Stromal cell of bone marrow (primary cell): ENCODE data around the gene IL11RA.

Experiments
- DNase-seq: peaks from one replicate; pipeline ENCODE4 v3.0.0-alpha.2; 2012; ENCODE audit warnings: low read depth

The IL11RA gene

GRCh38 chr9:34654323-34655051 lies 2.5 kb downstream of the IL11RA start:
- DNase-seq, result no peak

DNA sequence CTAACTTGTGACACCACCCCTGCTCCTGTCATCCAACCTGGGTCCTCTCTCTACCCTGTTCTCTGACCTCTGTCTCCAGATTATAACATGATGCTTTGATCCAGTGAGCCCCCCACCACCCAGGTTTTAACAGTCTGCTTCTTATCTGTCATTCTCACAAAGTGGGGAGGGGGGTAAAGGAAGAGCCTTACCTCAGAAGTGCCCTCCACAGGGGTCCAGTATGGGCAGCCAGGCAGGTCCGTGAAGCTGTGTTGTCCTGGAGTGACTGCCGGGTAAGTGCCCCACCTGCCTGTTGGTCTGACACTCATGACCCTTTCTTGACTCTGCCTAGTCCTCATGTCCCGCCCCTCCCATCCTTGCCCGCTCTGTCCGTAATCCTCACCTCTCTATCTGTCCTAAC lies 3.4 kb downstream of the IL11RA start:
- DNase-seq, result no peak

DNA sequence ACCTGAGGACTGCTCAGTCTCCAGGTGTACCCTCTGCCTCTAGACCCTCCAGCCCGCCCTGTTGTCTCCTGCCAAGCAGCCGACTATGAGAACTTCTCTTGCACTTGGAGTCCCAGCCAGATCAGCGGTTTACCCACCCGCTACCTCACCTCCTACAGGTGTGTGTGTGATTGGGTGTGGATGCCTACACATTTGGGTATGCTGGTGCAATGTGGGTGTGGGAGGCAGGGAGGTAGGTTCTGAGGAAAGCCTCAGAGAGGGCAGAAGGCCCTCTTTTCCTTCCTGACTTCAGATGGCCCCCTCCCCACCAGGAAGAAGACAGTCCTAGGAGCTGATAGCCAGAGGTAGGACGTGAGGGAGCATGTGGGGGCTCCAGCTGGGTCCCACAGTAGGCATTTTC lies 5.0 kb downstream of the IL11RA start:
- DNase-seq, result no peak

GRCh38 chr9:34658461-34658860 lies 6.5 kb downstream of the IL11RA start:
- DNase-seq, result no peak

DNA sequence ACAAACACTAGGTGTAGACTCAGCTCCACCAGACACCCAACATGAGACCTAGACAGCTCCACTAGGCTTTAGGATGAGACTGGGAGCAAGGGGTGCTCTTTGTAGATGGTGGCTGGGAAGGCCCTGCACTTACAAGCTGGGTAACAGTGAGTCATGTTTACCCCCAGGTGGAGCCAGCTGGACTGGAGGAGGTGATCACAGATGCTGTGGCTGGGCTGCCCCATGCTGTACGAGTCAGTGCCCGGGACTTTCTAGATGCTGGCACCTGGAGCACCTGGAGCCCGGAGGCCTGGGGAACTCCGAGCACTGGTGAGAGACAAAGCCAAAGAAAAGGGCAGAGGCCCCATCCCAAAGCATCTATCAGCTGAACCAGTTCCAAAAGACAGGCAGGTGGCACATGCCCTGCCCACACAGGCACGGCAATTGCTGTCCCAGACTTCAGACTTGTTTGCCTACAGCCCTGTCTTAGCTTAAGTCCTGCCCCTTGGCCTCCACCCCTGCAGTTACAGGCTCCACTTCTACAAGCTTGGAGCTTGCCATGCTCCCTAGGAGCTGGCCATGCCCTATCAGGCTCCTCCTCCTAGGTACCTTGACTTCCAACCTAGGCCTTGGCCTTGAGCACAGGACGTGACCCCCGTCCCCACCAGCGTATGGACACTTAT lies 7.7 kb downstream of the IL11RA start:
- no peak for DNase-seq

GRCh38 chr9:34662526-34663302 lies 10.7 kb downstream of the IL11RA start, which contains the start of gene CCL27:
Gene CCL27 (minus strand): TSS chr9:34662657. CDS start chr9:34662633, 24 bp downstream.
- DNase-seq, result no peak

- DNase-seq, result no peak
These were observed 11.3 kb downstream of the IL11RA start for GRCh38 chr9:34663303-34663605.

DNA sequence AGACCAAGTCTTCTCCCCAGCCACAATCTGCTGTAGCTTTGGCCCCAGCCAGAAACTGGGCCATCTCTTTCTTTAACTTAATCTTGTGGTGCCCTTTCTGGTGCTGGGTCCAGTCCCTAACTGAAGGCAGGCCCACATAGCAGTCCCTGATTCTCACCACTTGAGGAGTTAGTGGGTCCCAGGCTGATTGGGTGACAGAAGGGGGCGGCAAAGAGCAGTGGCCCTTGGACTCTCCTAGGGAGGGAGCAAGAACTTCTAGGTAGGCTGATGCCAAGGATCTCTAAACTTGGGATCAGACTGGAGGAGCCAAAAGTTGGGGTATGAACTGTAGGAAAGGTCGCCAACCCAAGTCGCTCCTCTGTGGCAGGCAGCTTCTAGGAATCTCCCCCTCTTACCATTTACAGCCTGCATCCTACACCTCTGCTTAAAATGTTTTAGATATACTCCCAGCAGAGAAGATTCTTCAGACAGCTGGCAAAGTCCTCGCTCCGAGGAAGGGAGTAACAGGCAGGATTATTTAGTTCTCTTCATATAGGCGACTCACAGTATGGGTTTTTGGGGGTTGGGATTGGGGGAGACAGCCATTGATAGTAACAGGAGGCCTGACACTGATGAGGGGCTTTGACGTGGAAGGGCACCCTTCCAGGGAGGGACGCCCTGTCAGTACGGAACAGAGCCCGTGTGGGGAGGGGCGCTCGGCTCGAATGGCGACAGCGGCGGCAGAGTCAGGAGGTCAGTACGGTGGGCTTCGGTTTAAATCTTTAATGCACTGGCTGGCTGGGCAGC lies 12.5 kb downstream of the IL11RA start:
- DNase-seq, result peak; percentile 65

- no peak for DNase-seq
These were observed 13.0 kb downstream of the IL11RA start for GRCh38 chr9:34665067-34665380.

DNA sequence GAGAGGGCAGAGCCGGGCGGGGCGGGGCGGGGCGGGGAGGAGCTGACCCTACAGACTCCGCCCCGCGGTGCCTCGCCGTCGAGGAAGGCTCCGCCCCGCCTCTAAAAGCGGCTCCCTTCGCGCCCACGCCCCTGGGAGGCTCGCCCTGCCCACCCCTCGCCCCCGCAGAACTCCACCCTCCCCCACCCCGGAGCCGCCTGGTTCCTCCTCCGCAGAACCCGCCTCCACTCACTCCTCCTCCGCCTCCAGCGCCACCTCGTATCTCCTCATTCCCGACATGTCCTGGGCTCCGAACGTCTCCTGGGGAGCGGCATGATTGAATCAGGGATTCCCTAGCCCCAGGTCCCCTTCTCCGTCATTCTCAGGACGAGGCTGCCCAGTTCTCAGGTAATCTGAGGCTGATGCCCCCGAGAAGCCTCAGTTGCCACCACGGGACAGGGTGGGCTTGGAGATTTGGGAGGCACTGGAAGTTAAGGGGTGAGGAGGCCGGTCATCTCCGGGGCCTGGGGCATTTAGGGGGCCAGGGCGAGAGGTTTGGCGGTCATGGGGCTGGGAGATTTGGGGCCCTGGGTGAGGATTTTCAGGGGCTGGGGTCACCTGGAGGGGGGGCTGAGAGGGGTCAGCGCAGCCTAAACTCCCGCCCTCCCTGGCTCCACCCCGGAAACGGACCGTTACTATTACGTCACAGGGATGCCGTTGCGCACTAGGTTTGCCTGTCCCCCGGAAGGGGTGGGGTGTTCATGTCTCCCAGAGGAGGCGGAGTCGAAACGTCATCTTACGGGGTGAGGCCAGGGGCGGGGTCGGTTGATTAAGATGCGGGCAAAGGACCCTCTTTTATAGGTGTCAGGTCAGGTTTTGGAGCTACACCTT lies 13.6 kb downstream of the IL11RA start:
- DNase-seq, result peak; percentile 93

DNA sequence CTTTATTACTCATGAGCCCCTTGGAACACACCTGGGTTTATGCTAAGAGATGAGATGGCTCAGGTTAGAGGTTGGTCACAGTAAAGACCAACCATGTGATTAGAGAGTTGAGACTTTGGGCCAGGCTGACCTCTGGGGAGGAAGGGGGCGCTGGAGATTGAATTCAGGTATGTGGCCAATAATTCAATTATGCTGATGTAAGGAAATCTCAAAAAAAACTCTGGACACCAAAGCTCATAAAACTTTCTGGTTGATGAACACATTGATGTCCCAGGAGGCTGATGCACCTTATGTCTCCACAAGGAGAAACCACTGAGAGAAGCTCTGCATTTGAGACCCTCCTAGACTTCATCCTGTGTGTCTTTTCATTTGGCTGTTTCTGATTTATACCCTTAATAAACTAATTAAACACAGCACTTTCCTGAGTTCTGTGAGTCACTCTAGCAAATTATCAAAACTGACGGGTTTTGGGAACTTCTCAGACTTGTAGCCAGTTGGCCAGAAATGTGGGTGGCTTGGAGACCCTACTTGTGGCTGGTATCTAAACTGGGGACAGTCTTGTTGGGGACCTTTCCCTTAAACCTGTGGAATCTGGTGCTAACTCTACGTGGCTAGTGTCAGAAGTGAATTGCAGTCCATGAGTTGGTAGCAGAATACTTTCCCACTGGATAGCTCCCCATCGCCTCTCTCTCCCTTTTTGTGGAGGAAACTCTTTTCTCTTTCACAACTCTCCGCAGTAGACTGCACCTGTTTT lies 18.0 kb downstream of the IL11RA start:
- DNase-seq, result no peak

DNA sequence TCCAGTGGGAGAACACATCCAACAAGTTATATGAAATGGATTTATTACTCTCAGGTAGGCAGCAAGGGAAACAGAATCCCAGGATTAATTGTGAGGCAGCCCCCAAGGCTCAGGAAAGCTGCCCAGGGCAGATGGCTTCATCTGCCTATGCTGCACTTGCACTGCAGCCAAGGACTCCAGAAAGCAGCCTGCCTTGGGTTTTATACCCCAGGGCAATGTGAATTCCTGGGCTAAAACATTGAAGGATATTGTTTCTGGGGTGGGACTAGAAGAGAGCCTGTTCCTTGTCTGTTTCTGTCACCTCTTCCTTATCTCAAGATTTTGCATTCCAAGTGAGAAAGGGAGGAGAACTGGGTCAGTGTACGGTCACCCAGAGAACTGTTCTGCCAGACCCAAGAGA lies 19.3 kb downstream of the IL11RA start:
- no peak for DNase-seq

DNA sequence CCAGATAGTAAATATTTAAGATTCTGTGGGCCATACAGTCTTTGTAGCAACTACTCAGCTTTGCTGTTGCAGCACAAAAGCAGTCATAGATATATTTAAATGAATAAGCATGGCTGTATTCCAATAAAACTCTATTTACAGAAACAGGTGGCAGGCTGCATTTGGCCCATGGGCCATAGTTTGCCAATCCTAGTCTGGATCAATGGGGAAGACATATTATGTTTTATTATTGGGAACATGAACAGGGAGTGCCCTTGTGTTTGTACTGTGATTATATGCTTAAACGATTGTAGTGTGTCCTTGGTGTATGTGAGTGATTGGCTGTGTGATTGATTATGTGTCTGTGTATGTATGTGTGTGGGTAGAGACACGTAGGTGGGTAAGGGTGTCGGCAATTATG lies 22.5 kb downstream of the IL11RA start:
- no peak for DNase-seq

DNA sequence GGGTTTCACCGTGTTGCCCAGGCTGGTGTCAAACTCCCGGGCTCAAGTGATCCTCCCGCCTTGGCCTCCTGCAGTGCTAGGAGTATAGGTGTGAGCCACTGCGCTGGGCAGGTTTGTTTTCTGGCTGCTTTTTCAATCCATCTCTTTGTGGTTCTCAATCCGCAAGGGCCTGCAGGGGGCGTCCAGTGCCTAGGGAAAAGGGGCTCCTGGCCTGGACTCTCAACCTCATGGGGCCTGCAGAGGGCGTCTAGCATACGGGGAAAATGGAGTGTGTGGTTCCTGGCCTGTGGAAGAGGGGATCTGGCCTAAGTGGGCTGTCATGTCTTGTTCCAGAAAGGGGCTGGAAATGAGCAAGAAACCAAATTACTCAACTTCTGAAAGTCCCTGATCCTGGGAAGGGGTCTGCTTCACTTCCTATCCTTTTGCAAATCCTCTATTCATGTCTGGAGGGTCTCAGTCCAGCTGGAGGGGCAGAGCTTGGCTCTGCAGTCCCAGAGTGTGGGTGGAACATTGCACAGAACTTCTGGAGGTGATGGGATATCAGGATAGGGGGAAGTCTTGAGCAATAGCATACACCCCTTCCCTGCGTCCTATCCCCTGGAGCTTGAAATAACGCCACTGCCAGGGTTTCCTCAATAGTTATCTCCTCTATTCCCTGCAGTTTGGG lies 23.2 kb downstream of the IL11RA start:
- no peak for DNase-seq

- no peak for DNase-seq
These were observed 23.9 kb downstream of the IL11RA start for GRCh38 chr9:34675869-34676268.

- no peak for DNase-seq
These were observed 32.2 kb downstream of the IL11RA start for GRCh38 chr9:34684145-34684544.

DNA sequence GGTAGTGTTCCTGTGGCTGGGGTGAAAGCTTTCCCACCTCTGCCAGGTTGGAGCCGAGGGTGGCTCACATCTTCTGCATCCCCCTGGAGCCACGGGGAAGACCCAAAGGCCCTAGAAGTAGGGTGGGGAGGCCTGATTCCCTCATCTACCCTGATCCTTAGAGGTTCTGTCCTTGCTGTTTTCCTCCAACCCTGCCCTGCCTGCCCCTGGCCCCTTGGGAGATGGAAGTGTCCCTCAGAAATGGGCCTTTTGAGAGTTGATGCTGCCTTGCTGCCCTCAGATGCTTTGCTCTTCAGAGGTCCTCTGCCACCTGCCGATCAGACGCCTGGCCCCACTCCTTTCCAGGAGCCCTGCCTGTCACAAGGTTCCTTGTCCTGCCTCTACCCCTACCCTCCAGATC lies 32.8 kb downstream of the IL11RA start:
- DNase-seq, result no peak

- no peak for DNase-seq
These were observed 33.6 kb downstream of the IL11RA start for GRCh38 chr9:34685591-34685990.

DNA sequence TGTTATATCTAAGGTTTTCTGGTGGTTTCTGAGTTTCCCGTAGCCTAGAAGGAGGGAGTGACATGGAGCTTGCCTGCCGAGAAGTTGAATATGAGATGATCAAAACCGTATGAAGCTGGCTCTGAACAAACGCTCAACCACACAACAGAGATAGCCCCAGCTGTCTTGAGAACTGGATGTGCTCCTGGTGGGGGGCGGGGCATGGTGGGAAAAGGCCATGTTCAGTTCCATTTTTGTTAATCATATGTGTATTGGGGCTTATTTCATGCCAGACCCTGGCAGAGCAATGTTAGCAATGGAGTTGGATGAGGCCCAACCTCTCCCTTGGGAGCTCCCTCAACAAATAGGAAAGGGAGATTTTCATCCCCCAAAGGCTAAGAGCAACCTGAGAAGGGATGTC lies 34.2 kb downstream of the IL11RA start:
- DNase-seq, result no peak

DNA sequence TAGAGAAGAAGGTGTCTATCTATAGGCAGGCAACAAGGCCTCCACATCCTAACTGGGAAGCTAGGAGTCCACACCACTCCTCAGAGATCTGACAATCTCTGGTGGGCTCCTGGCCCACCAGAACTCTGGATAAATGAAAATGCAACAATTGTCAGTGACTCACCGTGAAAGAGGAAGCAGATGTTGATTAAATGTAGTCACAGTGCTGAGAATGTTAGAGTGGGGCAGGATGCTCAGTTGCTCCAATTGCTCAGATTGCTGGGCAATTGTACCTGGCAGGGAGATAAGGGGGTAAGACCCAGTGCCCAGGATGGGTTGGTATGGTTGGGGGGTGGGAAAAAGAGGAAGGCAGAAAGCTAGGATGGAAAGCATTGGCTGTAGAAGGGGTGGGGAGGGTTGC lies 34.7 kb downstream of the IL11RA start:
- DNase-seq, result no peak
